HCT116 (cell line): Measurements from ENCODE around the gene MIF.

Experiments
- CBX3 ChIP-seq: IDR thresholded peaks from 2 replicates; pipeline ENCODE4 v1.6.1; 2012; ENCODE audit warnings: low read depth
- EZH2 ChIP-seq: fragments of 200-600 bp; sonication (generic); IDR thresholded peaks from 2 replicates; pipeline ENCODE4 v1.6.1; 2017; ENCODE audit warnings: antibody characterized with exemption, mixed run types
- EZH2phosphoT487 ChIP-seq: fragments of 200-600 bp; IDR thresholded peaks from 2 replicates; pipeline ENCODE4 v1.6.1; 2018; ENCODE audit warnings: antibody characterized with exemption, borderline replicate concordance
- MAX ChIP-seq: IDR thresholded peaks from 2 replicates; pipeline ENCODE4 v1.6.1; 2012
- POLR2A ChIP-seq: IDR thresholded peaks from 2 replicates; pipeline ENCODE4 v1.7.0; 2011; ENCODE audit warnings: borderline replicate concordance; ENCODE audit not compliant: insufficient read depth, insufficient read length; ENCODE audit errors: extremely low read depth
- POLR2AphosphoS5 ChIP-seq: IDR thresholded peaks from 2 replicates; pipeline ENCODE4 v1.6.1; 2011; ENCODE audit warnings: mild to moderate bottlenecking, low read depth, low read length, moderate library complexity
- RAD21 ChIP-seq: IDR thresholded peaks from 2 replicates; pipeline ENCODE4 v1.6.1; 2012; ENCODE audit warnings: low read depth, mild to moderate bottlenecking
- TCF7L2 ChIP-seq: IDR thresholded peaks from 2 replicates; pipeline ENCODE4 v1.7.0; 2011; ENCODE audit warnings: borderline replicate concordance, inconsistent platforms; ENCODE audit not compliant: insufficient read depth, insufficient read length; ENCODE audit errors: extremely low read depth
- YY1 ChIP-seq: IDR thresholded peaks from 2 replicates; pipeline ENCODE4 v1.6.1; 2011; ENCODE audit warnings: low read length, low read depth, moderate library complexity, mild to moderate bottlenecking; ENCODE audit not compliant: insufficient replicate concordance; ENCODE audit errors: extremely low read depth
- TF ChIP-seq, protein P1 (sequence below), 3 experiments: fragments of 200-600 bp in 1 of 3; sonication (generic) in 1 of 3; IDR thresholded peaks in 2 of 3; conservative IDR thresholded peaks in 1 of 3; 2 replicates each; pipeline ENCODE4 v1.5.1; 2012 to 2017; ENCODE audit warnings: low read depth in 2 of 3, low read length in 2 of 3, antibody characterized with exemption in 1 of 3, borderline replicate concordance in 1 of 3, control low read depth in 1 of 3, mild to moderate bottlenecking in 1 of 3, mixed read lengths in 1 of 3, mixed run types in 1 of 3, moderate library complexity in 1 of 3; ENCODE audit not compliant: insufficient read depth in 1 of 3
- TF ChIP-seq, protein P2 (sequence below): IDR thresholded peaks from 2 replicates; pipeline ENCODE4 v1.6.1; 2012; ENCODE audit warnings: low read depth
- TF ChIP-seq, protein P3 (sequence below): IDR thresholded peaks from 2 replicates; pipeline ENCODE4 v1.6.1; 2012

GRCh38 chr22:23893945-23894709 is at the start of gene MIF:
- TF ChIP-seq EZH2 (no peak), EZH2phosphoT487 (no peak), POLR2AphosphoS5 (peak; percentile 93), MAX (peak; percentile 80), POLR2A (peak; percentile 67), TCF7L2 (no peak), RAD21 (no peak; the same call in 1 of the 2 replicates), CBX3 (peak; percentile 52; the same call in 1 of the 2 replicates), YY1 (peak; percentile 3)
- TF ChIP-seq, protein P1, sequence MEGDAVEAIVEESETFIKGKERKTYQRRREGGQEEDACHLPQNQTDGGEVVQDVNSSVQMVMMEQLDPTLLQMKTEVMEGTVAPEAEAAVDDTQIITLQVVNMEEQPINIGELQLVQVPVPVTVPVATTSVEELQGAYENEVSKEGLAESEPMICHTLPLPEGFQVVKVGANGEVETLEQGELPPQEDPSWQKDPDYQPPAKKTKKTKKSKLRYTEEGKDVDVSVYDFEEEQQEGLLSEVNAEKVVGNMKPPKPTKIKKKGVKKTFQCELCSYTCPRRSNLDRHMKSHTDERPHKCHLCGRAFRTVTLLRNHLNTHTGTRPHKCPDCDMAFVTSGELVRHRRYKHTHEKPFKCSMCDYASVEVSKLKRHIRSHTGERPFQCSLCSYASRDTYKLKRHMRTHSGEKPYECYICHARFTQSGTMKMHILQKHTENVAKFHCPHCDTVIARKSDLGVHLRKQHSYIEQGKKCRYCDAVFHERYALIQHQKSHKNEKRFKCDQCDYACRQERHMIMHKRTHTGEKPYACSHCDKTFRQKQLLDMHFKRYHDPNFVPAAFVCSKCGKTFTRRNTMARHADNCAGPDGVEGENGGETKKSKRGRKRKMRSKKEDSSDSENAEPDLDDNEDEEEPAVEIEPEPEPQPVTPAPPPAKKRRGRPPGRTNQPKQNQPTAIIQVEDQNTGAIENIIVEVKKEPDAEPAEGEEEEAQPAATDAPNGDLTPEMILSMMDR (IDR thresholded peaks at IDR 0.05 in 2 of 3, conservative IDR thresholded peaks at IDR 0.05 in 1 of 3; ENCODE audit: borderline replicate concordance in 1 of 3, insufficient read depth in 1 of 3, low read depth in 2 of 3, low read length in 2 of 3) = peak; percentile 64 to 90 (median 82)
- TF ChIP-seq, protein P2, sequence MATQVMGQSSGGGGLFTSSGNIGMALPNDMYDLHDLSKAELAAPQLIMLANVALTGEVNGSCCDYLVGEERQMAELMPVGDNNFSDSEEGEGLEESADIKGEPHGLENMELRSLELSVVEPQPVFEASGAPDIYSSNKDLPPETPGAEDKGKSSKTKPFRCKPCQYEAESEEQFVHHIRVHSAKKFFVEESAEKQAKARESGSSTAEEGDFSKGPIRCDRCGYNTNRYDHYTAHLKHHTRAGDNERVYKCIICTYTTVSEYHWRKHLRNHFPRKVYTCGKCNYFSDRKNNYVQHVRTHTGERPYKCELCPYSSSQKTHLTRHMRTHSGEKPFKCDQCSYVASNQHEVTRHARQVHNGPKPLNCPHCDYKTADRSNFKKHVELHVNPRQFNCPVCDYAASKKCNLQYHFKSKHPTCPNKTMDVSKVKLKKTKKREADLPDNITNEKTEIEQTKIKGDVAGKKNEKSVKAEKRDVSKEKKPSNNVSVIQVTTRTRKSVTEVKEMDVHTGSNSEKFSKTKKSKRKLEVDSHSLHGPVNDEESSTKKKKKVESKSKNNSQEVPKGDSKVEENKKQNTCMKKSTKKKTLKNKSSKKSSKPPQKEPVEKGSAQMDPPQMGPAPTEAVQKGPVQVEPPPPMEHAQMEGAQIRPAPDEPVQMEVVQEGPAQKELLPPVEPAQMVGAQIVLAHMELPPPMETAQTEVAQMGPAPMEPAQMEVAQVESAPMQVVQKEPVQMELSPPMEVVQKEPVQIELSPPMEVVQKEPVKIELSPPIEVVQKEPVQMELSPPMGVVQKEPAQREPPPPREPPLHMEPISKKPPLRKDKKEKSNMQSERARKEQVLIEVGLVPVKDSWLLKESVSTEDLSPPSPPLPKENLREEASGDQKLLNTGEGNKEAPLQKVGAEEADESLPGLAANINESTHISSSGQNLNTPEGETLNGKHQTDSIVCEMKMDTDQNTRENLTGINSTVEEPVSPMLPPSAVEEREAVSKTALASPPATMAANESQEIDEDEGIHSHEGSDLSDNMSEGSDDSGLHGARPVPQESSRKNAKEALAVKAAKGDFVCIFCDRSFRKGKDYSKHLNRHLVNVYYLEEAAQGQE = no peak
- TF ChIP-seq, protein P3, sequence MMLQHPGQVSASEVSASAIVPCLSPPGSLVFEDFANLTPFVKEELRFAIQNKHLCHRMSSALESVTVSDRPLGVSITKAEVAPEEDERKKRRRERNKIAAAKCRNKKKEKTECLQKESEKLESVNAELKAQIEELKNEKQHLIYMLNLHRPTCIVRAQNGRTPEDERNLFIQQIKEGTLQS = no peak
